Stimulated activated CD8-positive, alpha-beta memory T cell treated with anti-CD3 and anti-CD28 coated beads, Interleukin-15, amount 100 ng/mL, for 24 hours (primary cell): Measurements from ENCODE around the gene HOXA13.

Experiments
- DNase-seq: peaks from one replicate; pipeline ENCODE4 v3.0.0-alpha.2; 2020; ENCODE audit warnings: low read depth

HOXA13 gene

DNA sequence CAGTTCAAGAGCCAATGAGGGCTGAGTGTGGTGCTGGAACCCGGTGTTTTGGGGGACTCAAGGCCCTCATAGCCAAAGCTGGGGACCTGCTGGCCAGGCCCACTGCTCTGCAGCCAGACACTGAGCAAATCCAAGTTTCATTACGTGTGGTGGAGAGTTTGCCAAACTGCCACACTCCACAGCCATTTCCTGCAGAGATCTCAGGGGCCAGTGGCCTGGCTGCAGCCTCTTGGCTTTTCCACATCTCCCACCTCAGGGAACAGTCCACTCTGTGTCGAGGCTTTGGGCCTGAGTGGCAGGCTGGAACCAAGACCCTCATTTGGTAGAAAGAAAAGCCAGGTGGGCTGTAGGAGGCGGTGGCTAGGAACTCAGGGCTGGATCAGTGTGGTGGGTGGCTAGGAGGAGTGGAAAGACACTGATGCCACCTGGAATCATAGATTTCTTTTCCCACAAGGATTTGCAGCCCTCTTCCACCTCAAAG, 18.1 kb downstream of the HOXA13 start:
- DNase-seq = no peak

DNA sequence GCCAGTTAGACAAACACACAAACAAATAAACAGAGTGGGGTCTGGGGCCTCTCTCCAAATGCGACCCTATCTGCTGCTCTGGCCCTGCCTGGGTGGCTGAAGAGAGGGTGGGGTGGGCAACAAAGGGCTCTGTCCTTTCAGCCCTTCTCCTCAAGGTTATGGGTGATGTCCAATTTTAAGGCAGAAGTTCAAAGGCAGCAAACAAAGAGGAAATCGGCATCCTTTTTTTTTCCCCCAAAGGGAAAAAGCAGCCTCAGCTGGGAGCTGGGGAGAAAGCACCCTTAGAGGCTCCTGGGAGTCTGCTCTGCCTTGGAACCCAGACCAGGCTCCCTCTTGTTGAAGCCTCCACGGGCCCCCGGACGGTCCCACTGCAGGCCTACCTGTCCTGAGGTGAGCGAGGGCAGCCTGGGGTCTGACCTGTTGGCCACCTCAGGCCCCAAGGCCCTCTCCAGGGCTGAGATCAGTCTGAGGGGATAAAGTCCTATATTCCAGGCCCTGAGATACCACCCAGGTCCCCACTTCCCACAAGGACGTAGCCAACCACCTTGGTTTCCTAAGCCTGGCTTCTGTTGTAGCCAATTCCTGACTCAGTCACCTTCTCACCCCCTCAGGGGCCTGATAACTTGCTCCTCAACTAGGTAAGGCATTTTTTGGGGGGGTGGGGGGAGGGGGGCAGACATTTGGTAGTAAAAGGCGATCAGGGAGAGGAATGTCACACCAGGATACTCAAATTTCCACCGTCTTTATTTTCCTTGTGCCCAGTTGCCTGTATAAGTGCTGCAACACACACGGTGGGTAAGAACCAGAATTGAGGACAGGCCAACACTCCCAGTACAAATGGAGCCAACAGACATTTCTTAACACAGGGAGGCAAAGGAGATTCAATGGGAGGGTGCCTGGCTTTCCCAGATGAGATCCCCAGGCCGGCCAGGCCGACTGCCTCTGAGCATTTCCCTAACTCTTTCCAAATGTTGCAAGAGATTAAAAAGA, 19.2 kb downstream of the HOXA13 start:
- DNase-seq = no peak

DNA sequence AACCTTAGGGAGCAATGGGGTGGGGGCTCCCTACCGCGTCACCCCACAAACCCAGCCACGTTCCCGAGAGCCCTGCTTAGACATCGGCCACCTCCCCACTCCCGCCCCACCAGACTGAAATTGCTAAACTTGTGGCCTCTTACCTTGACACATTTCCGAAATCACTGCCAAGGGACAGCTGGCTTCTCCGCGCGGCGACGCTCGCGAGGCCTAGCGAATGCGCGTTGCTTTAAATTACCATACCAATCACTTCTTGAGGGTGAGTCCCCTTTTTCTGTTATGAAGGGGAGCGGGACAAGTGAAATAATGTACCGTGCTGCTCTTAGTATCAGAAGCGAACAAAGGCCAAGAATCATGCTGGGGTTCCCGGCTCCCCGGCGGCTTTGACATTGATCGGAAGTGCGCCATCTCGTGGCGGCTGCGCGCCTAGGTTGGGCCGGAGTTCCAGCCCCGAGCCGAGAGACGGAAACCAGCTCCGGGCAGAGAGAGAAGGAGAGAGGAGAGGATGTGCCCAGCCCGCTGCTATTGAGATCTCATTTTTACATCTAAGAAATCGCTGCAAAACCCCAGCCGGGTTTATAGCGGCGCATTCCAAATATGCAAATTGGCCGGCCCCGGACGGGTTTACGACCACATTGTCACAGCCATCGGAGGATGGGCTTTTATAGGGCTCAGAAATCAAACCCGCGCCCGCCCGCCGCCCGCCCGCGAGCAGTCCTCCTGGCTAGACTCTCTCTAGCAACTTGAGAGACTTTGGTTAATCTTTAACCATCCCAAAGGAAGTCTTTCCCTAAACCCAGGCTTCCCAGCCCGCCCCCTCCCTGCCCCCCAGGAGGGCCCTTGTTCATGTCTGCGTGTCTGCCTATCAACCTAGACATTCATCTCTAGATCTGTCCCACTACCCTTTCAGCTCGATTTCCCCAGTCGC, 20.1 kb downstream of the HOXA13 start:
- peak; percentile 56 for DNase-seq

DNA sequence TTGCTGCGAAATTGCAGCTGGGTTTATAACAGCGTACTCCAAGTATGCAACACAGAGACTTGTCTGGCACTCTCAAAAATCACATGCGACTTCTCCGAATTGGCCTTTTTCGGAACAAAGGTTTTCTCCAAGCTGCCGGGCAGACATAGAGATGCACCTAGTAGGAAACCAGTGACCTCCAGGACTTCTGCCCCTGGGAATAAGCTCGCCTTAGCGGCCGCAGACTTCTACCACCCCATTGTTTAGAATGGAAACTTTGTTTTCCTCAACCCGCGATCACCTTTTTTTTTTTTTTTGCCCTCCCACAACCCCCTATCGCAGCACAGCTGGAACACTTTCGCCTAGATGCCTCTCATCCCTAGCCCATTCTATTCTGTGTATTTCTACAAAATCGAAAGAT, 20.9 kb downstream of the HOXA13 start:
- DNase-seq = no peak

DNA sequence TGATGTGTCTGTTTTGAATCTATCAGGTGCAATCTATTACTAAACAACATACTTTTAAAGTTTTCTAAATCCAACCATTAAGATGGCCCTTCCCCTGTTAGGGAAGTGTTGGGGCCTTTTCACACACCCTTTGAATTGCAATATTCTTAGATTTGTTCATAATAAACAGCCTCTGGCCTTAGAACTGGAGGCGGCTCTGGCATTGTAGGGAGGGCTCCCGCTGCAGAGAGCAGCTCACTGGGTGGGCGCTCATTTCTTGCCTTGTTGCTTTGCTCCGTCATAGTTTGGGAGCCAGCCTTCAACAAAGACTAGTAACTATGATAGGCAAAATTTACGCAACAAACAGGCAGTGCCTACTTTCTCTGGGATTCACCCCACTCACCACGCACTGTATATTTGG, 21.5 kb downstream of the HOXA13 start:
- no peak for DNase-seq

DNA sequence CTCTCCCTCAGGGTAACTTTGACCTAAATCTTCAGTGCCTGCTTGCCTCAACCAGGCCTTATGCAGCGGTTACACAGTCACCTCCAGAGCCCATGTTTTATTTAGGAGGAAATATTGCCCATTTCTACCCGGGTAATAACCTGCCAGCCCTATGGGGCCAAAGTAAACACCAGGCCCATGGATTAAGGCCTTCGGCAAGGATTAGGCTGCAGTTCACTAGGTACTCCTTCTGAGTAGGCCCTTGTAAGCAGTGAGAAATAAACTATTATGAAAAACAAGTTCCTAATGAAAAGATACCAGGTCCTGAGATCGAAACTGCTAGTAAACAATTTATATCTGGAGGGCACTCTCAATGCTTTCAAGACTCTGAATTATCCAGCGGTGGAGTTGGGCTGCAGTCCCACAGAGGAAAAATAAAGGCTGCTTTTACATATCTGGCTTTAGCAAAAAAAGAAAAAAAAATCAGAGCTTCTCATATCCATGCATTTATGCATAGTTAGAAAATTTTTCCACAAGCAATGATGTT, 22.0 kb downstream of the HOXA13 start:
- no peak for DNase-seq

DNA sequence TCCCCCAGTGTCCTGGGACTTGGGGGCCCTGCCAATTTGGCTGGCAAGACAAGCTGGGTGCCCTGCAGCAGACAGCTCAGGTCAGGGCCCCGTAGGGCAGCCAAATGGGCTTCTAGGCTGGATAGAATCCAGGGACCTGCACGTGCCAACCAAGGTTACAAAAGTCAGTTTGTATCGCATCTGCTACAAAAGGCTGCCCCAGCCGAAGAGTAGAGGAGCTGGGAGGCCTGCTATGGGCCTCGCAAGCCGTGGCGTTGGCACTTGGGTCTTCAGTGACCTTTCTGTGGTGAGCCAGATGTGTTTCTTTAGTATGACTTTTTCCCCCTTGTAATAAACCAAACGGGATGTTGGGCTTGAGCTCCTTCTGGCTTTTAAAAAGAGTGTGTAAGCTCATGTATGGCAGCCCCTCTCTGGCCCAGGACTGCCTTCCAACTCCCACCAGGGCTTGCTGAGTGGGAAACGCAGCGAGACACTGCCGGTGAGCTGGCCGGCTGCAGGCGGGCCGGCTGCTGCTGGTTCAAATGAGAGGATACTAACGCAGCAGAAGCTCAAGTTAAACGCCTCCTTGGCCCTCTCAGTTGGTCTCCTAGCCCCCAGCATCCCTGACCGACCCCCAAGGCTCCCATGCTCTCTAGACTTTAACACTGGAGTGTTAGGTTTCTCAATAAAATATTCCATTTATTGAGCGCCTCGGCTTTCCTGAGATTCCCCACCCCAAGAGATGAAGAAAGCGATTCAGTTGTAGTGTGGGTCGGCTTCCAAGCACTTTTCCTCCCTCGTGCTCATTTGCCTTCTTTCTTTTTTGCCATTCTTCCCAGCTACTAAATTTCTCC, 22.7 kb downstream of the HOXA13 start:
- DNase-seq = no peak

DNA sequence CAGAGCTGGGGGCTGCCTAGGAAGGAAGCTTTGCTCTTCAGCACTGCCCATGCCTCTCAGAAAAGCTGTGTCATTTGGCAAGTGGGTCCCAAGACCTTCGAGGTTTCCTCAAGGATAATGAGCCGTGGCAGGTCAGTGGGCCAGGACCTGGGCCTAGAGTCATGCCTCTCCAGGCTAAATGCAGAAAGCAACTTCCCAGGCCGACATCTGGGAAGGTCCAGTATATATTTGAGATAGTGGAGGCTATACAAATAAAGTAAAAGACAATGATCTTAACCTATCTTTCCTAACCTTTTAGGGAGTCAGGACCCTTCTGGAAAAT, 23.4 kb downstream of the HOXA13 start:
- DNase-seq = no peak

DNA sequence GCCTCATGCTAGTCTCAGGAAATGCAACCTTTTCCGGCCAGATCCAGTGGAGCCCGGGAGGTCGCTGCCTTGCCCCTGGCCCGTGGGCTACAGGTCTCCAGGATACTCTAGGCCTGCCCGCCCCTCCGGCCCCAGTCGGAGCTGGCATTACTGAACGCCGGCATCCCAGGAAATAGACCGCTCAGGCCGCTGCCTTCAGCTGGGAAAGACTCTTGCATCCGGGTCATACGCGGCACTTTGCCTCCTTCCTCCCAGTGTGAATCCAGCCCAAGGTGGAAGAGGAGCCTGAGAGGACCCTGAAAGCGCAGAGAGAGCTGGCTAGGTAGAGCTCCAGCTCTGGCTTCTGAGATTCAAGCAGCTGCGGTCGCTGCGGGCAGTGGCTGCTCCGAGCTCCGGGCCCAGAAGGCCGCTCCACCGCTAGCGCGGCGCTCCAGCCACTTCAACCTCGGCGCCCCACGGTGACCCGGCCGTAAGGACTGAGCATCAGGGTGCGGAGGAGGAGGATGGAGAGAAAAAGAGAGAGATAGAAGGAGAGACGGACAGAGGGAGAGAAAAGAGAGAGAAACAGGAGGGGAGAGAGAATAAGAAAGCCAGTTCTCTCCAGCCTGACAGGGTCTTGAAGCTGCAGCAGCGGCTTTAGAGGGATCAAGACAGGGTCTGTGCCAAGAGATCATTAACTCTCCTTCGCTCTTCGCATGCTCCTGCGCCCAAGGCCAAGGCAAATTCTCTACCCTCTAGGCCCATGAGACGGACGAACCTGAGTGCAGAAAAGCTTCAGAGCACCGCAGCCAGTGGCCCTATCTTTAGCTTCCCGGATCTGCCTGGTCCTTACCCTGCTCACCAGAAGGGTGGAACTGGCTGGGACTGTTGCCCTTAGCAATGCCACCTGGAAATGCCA, 24.0 kb downstream of the HOXA13 start:
- DNase-seq = no peak

DNA sequence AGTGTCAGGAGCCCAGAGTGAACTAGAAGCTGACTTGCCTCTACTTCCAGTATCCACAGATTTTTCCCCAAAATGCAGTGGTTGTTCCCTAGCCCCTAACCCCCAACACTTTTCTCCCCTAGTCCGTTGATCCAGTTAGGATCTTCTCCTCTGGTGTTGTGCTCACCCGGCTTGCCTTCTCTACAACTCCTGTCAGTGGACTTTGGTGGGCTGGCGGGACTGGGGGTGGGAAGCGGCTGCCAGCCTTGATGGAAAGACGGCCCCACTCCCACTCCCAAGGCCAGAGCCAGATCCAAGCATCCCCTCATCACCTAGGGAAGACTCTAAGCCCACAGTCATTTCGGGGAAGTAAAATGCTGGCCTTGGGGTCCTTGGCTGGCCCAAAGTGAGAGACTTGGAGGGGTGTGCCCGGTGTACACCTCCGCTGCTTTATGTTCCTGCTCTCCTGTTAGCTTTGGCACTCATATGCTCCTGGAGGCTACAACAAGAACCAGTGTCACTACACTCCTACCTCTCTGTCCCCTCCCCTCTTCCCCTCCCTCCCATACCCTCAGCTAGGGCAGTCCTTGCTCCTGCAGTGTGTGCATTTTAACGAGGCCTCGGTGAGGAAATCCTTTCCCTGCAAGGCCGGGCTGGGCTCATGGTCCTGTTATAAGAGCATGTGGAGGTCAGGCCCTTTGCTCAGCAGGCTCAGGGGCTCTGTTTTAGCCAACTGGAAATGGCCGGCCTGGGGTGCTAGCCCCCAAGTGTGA, 24.8 kb downstream of the HOXA13 start:
- no peak for DNase-seq

DNA sequence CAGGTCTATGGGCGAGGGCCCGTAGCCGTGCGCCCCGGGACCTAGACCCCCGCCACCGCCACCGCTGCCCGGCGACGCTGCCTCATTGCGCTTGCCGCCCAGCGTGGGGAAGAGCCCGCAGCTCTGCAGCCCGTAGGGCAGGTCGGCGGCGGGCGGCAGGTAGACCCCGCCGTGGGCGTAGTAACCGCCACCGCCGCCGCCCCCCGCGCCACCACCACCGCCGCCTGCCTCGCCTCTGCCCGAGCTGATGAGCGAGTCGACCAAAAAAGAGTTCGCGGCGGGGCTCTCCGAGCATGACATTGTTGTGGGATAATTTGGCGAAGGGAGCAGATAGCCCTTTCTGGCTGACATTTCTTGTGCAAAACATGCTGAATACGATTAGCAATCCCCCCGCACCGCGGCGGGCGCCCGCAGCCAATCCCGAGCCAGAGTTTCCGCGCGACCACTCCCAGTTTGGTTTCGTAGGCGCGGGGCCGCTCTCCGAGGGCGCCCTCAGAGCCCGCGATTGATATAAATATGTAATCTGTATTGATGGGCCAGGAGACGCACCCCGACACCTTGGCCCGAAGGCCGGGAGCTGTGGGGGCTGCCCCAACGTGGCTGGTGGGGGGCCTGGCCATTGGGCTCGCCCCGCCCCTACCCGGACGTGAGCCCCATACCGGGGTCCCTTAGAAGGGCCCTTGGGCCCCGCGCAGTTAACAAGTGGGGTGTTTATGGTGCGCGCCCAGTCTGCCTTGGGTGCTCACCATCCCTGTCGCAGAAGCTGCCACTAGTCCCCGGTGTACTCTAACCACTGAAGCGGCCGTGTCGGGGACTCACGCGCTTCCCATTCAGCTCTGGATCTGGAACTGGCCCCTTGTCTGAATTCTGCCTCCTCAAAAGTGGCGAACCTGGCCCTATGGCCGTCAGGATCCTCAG, 25.7 kb downstream of the HOXA13 start, which contains the start of gene HOXA10:
Gene HOXA10 (minus strand): TSS at position 365 of the 918 bp plus-strand sequence. CDS start 14 bp downstream, at position 351.
- DNase-seq = no peak

DNA sequence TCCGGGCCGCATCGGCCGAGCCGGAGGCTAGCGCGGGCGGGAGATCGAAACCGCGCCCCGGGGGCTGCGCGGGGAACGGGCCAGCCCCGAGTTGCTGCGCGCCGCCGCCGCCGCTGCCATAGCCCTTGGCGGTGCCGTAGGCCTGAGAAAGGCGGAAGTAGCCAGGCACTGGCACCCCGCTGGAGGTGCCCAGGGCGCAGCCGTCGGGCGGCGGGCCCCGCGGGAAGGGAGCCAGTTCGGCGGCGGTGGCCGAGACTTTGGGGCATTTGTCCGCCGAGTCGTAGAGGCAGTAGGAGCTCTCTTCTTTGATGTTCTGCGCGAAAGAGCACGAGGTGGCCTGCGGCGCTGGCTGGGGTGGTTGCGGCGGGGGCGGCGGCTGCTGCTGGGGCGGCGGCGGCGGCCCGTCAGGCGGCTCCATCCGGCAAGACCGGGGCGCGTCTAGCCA, 26.4 kb downstream of the HOXA13 start:
- no peak for DNase-seq

DNA sequence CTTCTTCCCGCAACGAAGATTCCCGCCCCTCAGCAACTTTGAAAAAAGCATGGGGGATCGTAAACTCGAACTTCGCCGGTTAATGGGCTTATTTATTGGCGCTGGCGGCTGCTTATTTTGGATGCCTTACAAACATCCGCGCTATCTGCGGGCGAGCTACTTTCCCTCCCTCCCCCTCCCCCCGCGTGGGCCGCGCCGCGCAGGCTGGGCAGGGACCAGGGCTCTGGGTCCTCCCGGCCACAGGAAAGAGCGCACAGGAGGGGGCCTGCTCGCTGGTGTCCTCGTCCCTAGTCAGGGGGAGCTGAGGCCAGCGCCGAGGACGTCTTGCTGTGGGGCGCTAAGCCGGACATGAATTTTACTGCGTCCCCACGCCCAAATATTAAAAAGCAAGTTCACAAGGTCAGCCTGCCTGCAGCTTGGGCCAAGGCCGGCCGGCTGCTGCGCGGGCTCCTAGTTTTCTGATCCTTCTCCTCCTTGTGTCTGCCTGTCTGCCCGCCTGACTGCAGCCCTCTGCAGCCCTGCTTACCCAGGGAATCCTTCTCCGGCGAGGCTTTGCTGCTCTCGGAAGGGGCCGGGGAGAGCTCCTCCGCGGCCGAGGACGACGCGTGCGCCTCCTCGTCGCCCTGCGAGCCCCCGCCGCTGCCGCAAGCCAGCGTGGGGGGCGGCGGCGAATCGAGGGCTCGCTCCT, 26.9 kb downstream of the HOXA13 start:
- no peak for DNase-seq

DNA sequence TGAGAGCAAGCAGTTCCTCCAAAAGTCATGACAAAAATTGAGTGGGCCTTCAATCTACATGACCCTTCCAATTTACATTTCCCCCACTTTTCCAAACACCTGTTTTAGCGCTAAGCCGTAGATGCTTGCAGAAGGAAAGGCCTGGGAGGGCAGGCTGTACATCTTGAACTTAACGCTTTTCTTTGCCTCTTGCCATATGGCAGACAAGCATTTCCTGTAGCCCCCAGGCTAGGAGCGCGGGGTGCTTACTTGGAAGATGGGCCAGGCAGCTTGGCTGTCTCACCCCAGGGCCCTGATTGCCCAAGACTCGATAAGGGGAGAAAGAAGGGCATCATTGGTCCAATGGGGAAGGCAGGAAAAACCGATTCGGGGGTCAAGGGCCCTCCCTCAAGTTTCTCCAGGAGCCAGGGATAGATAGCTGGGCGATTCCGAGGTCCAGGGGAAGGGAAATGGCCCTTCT, 27.5 kb downstream of the HOXA13 start:
- DNase-seq = no peak

DNA sequence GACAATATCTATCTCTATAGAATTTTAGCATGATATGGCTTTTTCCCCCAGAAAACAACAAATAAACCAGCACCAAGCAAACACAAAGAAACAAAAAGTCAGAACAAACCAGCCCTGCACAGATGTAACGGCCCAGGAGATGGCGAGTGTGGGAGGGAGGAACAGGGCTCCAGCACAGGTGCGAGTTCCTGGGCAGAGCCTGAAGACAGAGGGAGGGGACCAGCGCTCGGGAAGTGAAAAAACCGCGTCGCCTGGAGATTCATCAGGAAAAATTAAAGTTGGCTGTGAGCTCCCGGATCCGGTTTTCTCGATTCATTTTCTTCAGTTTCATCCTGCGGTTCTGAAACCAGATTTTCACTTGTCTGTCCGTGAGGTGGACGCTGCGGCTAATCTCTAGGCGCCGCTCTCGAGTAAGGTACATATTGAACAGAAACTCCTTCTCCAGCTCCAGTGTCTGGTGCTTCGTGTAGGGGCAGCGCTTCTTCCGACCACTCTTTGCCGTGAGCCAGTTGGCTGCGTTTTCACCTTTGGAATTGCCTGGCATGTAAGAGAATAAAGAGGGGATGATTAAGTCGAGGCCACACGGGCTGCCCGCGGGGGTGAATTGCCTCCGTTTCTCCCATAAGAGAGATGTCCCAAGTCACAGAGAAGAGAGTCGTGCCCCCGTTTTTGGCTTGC, 28.1 kb downstream of the HOXA13 start:
- DNase-seq = no peak

DNA sequence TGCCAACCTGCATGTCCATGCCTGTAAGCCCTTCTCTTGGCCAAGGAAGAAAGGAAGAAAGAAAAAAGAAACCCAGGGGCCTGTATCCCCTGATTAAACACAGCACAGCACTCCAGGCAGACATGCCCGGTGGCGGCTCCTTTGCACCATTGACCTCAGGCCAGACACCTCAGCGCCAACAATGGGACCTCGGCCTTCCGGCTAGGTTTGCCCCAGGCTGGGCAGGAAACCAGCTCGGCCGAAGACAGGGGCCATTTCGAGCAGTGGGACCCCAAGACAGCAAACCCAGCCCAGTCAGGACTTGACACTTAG, 28.6 kb downstream of the HOXA13 start:
- no peak for DNase-seq
